ENCODE data around the gene HADHB.

DNA sequence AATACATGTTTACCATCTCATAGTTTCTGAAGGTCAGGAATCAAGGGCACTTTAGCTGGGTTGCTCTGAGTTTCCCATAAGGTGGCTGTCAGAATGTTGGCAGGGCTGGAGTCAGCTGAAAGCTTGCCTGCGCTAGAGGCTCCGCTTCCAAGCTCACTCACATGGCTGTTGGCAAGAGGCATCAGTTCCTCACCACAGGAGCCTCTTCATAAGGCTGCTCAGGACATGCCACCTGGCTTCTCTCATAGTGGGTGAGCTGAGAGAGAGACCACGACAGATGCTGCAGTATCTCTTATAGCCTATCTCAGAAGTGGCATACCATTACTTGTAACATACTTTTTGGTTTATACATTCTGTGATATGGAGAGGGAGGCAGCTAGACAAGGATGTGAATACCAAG is 7.2 kb downstream of the HADHB start:
- TF ChIP-seq POLR2A (IDR thresholded peaks at IDR 0.05; ENCODE audit: low read length) (no peak), GATA1 (IDR thresholded peaks at IDR 0.05; ENCODE audit: low read depth, low read length) (no peak)
